GM23338 (cell line): ENCODE measurements around the gene TMEM131L. TPM values are rescaled to one million over a fixed set of nuclear protein-coding genes. Genes with fewer than 3 reads are reported as not detected.

Experiments used
- ATAC-seq: fragments of 200-7000 bp; cut with Tn5 transposase; 3 replicates; pipeline ENCODE4 v1.9.1; 2020
- DNase-seq: peaks from one replicate; pipeline ENCODE4 v3.0.0-alpha.2; 2015; ENCODE audit warnings: low spot score
- H2AFZ ChIP-seq: fragments of 200-600 bp; sonication (generic); 2 replicates; pipeline ENCODE4 v1.8.0; 2016; ENCODE audit warnings: antibody characterized with exemption, mild to moderate bottlenecking, moderate library complexity
- H3F3A ChIP-seq: fragments of 200-600 bp; sonication (generic); replicated peaks from 2 replicates; pipeline ENCODE4 v1.8.0; 2017; ENCODE audit warnings: antibody characterized with exemption, mixed run types, low read depth
- H3K27ac ChIP-seq: fragments of 200-600 bp; sonication (generic); 2 replicates; pipeline ENCODE4 v1.6.1; 2016; ENCODE audit warnings: low read depth
- H3K27me3 ChIP-seq: fragments of 200-600 bp; sonication (generic); 2 replicates; pipeline ENCODE4 v1.8.0; 2016; ENCODE audit warnings: mild to moderate bottlenecking, mixed run types, moderate library complexity; ENCODE audit not compliant: insufficient read depth
- H3K36me3 ChIP-seq: fragments of 200-600 bp; sonication (generic); 2 replicates; pipeline ENCODE4 v1.8.0; 2016; ENCODE audit warnings: mild to moderate bottlenecking; ENCODE audit not compliant: insufficient read depth
- H3K4me1 ChIP-seq: fragments of 200-600 bp; sonication (generic); 2 replicates; pipeline ENCODE4 v1.8.0; 2016; ENCODE audit warnings: mild to moderate bottlenecking, moderate library complexity; ENCODE audit not compliant: insufficient read depth
- H3K4me2 ChIP-seq: fragments of 200-600 bp; sonication (generic); 2 replicates; pipeline ENCODE4 v1.7.1; 2017; ENCODE audit warnings: mixed run types
- H3K4me3 ChIP-seq: fragments of 200-600 bp; sonication (generic); 2 replicates; pipeline ENCODE4 v1.6.1; 2016; ENCODE audit warnings: mixed run types
- H3K79me2 ChIP-seq: fragments of 200-600 bp; sonication (generic); replicated peaks from 2 replicates; pipeline ENCODE4 v1.8.0; 2017; ENCODE audit warnings: mild to moderate bottlenecking; ENCODE audit not compliant: insufficient read depth
- H3K9me2 ChIP-seq: fragments of 200-600 bp; sonication (generic); 2 replicates; pipeline ENCODE4 v1.8.0; 2017; ENCODE audit not compliant: insufficient read depth
- H4K20me1 ChIP-seq: fragments of 200-600 bp; sonication (generic); replicated peaks from 2 replicates; pipeline ENCODE4 v1.8.0; 2017; ENCODE audit warnings: mild to moderate bottlenecking; ENCODE audit not compliant: insufficient read depth
- H3K27ac Mint-ChIP-seq: 2 replicates; pipeline ENCODE4 v1.8.0; 2020; ENCODE audit warnings: inconsistent platforms, mild to moderate bottlenecking, moderate library complexity, mixed read lengths
- H3K27me3 Mint-ChIP-seq: 3 replicates; pipeline ENCODE4 v1.8.0; 2022; ENCODE audit warnings: low read depth, mild to moderate bottlenecking, moderate library complexity, mixed read lengths, inconsistent platforms; ENCODE audit not compliant: insufficient read depth, poor library complexity
- H3K36me3 Mint-ChIP-seq: 3 replicates; pipeline ENCODE4 v1.8.0; 2021; ENCODE audit warnings: low read depth, mild to moderate bottlenecking, inconsistent platforms, moderate library complexity, mixed read lengths
- H3K4me1 Mint-ChIP-seq: 3 replicates; pipeline ENCODE4 v1.8.0; 2020; ENCODE audit warnings: mild to moderate bottlenecking, inconsistent platforms, mixed read lengths
- H3K4me3 Mint-ChIP-seq: 3 replicates; pipeline ENCODE4 v1.8.0; 2021; ENCODE audit warnings: moderate library complexity, mild to moderate bottlenecking, inconsistent platforms, mixed read lengths
- H3K9me3 Mint-ChIP-seq: 3 replicates; pipeline ENCODE4 v1.8.0; 2020; ENCODE audit warnings: moderate library complexity, mild to moderate bottlenecking, inconsistent platforms, mixed read lengths
- CREB1 ChIP-seq: fragments of 250-450 bp; sonication (Bioruptor Pico); IDR thresholded peaks from 2 replicates; pipeline ENCODE4 v1.5.0; 2020; ENCODE audit warnings: low read depth, mild to moderate bottlenecking, moderate library complexity
- EZH2 ChIP-seq: fragments of 200-600 bp; sonication (generic); IDR thresholded peaks from one replicate; pipeline ENCODE4 v1.8.0; 2017; ENCODE audit warnings: antibody characterized with exemption, mild to moderate bottlenecking, low read depth; ENCODE audit not compliant: unreplicated experiment
- EZH2phosphoT487 ChIP-seq: fragments of 200-600 bp; sonication (generic); IDR thresholded peaks from one replicate; pipeline ENCODE4 v1.8.1; 2018; ENCODE audit warnings: antibody characterized with exemption; ENCODE audit not compliant: unreplicated experiment
- JUNB ChIP-seq: IDR thresholded peaks from one replicate; pipeline ENCODE4 v1.6.1; 2016; ENCODE audit warnings: antibody characterized with exemption; ENCODE audit not compliant: unreplicated experiment
- NANOG ChIP-seq: IDR thresholded peaks from 2 replicates; pipeline ENCODE4 v1.6.1; 2016; ENCODE audit warnings: antibody characterized with exemption, borderline replicate concordance
- POLR2AphosphoS5 ChIP-seq: IDR thresholded peaks from 2 replicates; pipeline ENCODE4 v1.6.1; 2016; ENCODE audit warnings: antibody characterized with exemption, low read depth
- STAT1 ChIP-seq: IDR thresholded peaks from one replicate; pipeline ENCODE4 v1.6.1; 2016; ENCODE audit warnings: antibody characterized with exemption; ENCODE audit not compliant: unreplicated experiment
- ZNF114 ChIP-seq: fragments of 250-450 bp; sonication (Bioruptor Pico); IDR thresholded peaks from 2 replicates; pipeline ENCODE4 v1.5.0; 2020; ENCODE audit warnings: mild to moderate bottlenecking, moderate library complexity
- ZNF331 ChIP-seq: fragments of 250-450 bp; sonication (Bioruptor Pico); IDR thresholded peaks from 2 replicates; pipeline ENCODE4 v1.5.0; 2020; ENCODE audit warnings: low read depth, mild to moderate bottlenecking, moderate library complexity
- polyA plus RNA-seq: library from polyadenylated mRNA; unstranded; fragments of >200 nt; fragmentation: Nextera tagmentation; extraction: Ambion mirVana; gene quantifications from 2 replicates; pipeline ENCODE4 v1.2.1, GENCODE V29; 2016
- total RNA-seq: library from RNA; depleted of rRNA; stranded (reverse); fragments of >200 nt; shearing (Covaris generic); gene quantifications from 2 replicates; pipeline ENCODE4 v1.2.3, GENCODE V29; 2014
- TF ChIP-seq, protein P1 (sequence below): fragments of 250-450 bp; sonication (Bioruptor Pico); IDR thresholded peaks from 2 replicates; pipeline ENCODE4 v1.5.0; 2020; ENCODE audit warnings: mild to moderate bottlenecking, moderate library complexity
- TF ChIP-seq, protein P2 (sequence below): IDR thresholded peaks from 2 replicates; pipeline ENCODE4 v1.6.1; 2016; ENCODE audit warnings: antibody characterized with exemption
- TF ChIP-seq, protein P3 (sequence below): IDR thresholded peaks from one replicate; pipeline ENCODE4 v1.6.1; 2018; ENCODE audit warnings: antibody characterized with exemption; ENCODE audit not compliant: unreplicated experiment
- TF ChIP-seq, protein P4 (sequence below), 2 experiments: fragments of 200-600 bp in 1 of 2; sonication (generic) in 1 of 2; conservative IDR thresholded peaks; 2 replicates each; pipeline versions ENCODE4 v1.5.1 to v1.6.1; 2016 to 2017; ENCODE audit warnings: antibody characterized with exemption in 2 of 2, low read depth in 2 of 2, mild to moderate bottlenecking in 2 of 2, moderate library complexity in 1 of 2

Gene TMEM131L
- total and polyA plus RNA-seq, 2 experiments from 2014 or later = 11.1 to 32.2 TPM

DNA sequence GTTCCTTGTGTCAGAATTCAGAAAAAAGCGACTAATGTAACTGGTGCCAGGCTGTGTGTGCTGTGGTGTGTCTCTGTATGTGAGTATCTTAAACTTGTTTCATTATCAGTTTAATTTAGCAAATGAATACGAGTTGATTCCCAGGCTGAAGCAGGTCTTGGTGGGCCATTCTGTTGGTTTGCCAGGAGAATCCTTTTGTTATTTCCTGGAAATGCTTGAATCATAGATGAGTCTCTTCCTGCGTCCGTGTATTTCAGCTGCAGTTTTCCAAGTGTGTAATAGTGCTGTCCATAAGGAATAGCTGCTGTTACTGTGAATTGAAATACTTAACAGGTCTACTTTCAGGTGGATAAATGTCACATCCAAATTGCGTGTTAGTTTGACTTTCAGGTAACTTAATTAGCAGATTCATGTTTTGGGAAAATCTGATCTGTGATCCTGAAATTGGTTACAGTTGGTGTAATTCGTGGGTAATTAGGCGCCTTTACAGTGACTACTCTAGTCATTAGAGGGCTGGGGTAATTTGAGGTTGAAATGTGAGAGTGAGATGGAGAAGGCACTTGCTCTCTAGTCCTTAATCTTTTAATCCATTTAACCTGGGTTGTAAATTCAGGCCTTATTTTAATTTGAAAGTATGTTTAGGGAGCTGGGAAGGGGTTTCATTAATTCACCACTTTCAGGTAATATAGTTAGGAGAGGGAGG is 23.8 kb downstream of the TMEM131L start:
- Mint-ChIP-seq H3K27ac (peak overlapping the region; percentile 51), H3K27me3 (peaks cover 3% of the 10 kb centered on the region), H3K9me3 (no peaks in the 10 kb centered on the region), H3K4me1 (peaks cover 65% of the 10 kb centered on the region), H3K36me3 (no peaks in the 10 kb centered on the region), H3K4me3 (no peak overlapping the region)
- H3K9me2 ChIP-seq = no peaks in the 10 kb centered on the region
- H3K4me1 ChIP-seq = peaks cover 65% of the 10 kb centered on the region
- peak overlapping the region; percentile 21 for H3K4me2 ChIP-seq
- 0 out of 2 replicates have a peak, but pooled peaks cover 7% of the 10 kb centered on the region for H3F3A ChIP-seq
- no peaks in the 10 kb centered on the region for H3K27me3 ChIP-seq
- ATAC-seq = no peak
- no peak overlapping the region for H2AFZ ChIP-seq
- H3K27ac ChIP-seq = peak overlapping the region; percentile 88; the same call in 1 of the 2 replicates
- peaks cover 80% of the 10 kb centered on the region for H3K79me2 ChIP-seq
- H4K20me1 ChIP-seq = no peaks in the 10 kb centered on the region
- TF ChIP-seq CREB1 (CRISPR knock-in tag) = no peak
- TF ChIP-seq, protein P1, sequence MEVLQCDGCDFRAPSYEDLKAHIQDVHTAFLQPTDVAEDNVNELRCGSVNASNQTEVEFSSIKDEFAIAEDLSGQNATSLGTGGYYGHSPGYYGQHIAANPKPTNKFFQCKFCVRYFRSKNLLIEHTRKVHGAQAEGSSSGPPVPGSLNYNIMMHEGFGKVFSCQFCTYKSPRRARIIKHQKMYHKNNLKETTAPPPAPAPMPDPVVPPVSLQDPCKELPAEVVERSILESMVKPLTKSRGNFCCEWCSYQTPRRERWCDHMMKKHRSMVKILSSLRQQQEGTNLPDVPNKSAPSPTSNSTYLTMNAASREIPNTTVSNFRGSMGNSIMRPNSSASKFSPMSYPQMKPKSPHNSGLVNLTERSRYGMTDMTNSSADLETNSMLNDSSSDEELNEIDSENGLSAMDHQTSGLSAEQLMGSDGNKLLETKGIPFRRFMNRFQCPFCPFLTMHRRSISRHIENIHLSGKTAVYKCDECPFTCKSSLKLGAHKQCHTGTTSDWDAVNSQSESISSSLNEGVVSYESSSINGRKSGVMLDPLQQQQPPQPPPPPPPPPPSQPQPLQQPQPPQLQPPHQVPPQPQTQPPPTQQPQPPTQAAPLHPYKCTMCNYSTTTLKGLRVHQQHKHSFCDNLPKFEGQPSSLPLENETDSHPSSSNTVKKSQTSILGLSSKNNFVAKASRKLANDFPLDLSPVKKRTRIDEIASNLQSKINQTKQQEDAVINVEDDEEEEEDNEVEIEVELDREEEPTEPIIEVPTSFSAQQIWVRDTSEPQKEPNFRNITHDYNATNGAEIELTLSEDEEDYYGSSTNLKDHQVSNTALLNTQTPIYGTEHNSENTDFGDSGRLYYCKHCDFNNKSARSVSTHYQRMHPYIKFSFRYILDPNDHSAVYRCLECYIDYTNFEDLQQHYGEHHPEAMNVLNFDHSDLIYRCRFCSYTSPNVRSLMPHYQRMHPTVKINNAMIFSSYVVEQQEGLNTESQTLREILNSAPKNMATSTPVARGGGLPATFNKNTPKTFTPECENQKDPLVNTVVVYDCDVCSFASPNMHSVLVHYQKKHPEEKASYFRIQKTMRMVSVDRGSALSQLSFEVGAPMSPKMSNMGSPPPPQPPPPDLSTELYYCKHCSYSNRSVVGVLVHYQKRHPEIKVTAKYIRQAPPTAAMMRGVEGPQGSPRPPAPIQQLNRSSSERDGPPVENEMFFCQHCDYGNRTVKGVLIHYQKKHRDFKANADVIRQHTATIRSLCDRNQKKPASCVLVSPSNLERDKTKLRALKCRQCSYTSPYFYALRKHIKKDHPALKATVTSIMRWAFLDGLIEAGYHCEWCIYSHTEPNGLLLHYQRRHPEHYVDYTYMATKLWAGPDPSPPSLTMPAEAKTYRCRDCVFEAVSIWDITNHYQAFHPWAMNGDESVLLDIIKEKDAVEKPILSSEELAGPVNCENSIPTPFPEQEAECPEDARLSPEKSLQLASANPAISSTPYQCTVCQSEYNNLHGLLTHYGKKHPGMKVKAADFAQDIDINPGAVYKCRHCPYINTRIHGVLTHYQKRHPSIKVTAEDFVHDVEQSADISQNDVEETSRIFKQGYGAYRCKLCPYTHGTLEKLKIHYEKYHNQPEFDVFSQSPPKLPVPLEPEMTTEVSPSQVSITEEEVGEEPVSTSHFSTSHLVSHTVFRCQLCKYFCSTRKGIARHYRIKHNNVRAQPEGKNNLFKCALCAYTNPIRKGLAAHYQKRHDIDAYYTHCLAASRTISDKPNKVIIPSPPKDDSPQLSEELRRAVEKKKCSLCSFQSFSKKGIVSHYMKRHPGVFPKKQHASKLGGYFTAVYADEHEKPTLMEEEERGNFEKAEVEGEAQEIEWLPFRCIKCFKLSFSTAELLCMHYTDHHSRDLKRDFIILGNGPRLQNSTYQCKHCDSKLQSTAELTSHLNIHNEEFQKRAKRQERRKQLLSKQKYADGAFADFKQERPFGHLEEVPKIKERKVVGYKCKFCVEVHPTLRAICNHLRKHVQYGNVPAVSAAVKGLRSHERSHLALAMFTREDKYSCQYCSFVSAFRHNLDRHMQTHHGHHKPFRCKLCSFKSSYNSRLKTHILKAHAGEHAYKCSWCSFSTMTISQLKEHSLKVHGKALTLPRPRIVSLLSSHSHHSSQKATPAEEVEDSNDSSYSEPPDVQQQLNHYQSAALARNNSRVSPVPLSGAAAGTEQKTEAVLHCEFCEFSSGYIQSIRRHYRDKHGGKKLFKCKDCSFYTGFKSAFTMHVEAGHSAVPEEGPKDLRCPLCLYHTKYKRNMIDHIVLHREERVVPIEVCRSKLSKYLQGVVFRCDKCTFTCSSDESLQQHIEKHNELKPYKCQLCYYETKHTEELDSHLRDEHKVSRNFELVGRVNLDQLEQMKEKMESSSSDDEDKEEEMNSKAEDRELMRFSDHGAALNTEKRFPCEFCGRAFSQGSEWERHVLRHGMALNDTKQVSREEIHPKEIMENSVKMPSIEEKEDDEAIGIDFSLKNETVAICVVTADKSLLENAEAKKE (CRISPR knock-in tag) = no peak
- no peak for TF ChIP-seq POLR2AphosphoS5
- TF ChIP-seq ZNF114 (CRISPR knock-in tag) = no peak
- TF ChIP-seq STAT1 = no peak
- TF ChIP-seq, protein P2, sequence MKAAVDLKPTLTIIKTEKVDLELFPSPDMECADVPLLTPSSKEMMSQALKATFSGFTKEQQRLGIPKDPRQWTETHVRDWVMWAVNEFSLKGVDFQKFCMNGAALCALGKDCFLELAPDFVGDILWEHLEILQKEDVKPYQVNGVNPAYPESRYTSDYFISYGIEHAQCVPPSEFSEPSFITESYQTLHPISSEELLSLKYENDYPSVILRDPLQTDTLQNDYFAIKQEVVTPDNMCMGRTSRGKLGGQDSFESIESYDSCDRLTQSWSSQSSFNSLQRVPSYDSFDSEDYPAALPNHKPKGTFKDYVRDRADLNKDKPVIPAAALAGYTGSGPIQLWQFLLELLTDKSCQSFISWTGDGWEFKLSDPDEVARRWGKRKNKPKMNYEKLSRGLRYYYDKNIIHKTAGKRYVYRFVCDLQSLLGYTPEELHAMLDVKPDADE = no peak
- no peak for TF ChIP-seq EZH2phosphoT487
- TF ChIP-seq, protein P3, sequence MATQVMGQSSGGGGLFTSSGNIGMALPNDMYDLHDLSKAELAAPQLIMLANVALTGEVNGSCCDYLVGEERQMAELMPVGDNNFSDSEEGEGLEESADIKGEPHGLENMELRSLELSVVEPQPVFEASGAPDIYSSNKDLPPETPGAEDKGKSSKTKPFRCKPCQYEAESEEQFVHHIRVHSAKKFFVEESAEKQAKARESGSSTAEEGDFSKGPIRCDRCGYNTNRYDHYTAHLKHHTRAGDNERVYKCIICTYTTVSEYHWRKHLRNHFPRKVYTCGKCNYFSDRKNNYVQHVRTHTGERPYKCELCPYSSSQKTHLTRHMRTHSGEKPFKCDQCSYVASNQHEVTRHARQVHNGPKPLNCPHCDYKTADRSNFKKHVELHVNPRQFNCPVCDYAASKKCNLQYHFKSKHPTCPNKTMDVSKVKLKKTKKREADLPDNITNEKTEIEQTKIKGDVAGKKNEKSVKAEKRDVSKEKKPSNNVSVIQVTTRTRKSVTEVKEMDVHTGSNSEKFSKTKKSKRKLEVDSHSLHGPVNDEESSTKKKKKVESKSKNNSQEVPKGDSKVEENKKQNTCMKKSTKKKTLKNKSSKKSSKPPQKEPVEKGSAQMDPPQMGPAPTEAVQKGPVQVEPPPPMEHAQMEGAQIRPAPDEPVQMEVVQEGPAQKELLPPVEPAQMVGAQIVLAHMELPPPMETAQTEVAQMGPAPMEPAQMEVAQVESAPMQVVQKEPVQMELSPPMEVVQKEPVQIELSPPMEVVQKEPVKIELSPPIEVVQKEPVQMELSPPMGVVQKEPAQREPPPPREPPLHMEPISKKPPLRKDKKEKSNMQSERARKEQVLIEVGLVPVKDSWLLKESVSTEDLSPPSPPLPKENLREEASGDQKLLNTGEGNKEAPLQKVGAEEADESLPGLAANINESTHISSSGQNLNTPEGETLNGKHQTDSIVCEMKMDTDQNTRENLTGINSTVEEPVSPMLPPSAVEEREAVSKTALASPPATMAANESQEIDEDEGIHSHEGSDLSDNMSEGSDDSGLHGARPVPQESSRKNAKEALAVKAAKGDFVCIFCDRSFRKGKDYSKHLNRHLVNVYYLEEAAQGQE = no peak
- TF ChIP-seq, protein P4, sequence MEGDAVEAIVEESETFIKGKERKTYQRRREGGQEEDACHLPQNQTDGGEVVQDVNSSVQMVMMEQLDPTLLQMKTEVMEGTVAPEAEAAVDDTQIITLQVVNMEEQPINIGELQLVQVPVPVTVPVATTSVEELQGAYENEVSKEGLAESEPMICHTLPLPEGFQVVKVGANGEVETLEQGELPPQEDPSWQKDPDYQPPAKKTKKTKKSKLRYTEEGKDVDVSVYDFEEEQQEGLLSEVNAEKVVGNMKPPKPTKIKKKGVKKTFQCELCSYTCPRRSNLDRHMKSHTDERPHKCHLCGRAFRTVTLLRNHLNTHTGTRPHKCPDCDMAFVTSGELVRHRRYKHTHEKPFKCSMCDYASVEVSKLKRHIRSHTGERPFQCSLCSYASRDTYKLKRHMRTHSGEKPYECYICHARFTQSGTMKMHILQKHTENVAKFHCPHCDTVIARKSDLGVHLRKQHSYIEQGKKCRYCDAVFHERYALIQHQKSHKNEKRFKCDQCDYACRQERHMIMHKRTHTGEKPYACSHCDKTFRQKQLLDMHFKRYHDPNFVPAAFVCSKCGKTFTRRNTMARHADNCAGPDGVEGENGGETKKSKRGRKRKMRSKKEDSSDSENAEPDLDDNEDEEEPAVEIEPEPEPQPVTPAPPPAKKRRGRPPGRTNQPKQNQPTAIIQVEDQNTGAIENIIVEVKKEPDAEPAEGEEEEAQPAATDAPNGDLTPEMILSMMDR (conservative IDR thresholded peaks at IDR 0.05; ENCODE audit: low read depth in 2 of 2) = no peak
- TF ChIP-seq EZH2 = no peak
- no peak for TF ChIP-seq JUNB
- no peak for TF ChIP-seq NANOG
- no peak for TF ChIP-seq ZNF331 (CRISPR knock-in tag)
- H3K36me3 ChIP-seq = no peaks in the 10 kb centered on the region
- DNase-seq = no peak
- no peak overlapping the region for H3K4me3 ChIP-seq
